HG02623 (cell line): ENCODE measurements around the gene ZBTB4.

ENCODE experiments used
- ATAC-seq: cut with Tn5 transposase; IDR thresholded peaks from one replicate; pipeline ENCODE4 v1.9.1; 2021; ENCODE audit warnings: moderate library complexity; ENCODE audit not compliant: unreplicated experiment

Gene ZBTB4

DNA sequence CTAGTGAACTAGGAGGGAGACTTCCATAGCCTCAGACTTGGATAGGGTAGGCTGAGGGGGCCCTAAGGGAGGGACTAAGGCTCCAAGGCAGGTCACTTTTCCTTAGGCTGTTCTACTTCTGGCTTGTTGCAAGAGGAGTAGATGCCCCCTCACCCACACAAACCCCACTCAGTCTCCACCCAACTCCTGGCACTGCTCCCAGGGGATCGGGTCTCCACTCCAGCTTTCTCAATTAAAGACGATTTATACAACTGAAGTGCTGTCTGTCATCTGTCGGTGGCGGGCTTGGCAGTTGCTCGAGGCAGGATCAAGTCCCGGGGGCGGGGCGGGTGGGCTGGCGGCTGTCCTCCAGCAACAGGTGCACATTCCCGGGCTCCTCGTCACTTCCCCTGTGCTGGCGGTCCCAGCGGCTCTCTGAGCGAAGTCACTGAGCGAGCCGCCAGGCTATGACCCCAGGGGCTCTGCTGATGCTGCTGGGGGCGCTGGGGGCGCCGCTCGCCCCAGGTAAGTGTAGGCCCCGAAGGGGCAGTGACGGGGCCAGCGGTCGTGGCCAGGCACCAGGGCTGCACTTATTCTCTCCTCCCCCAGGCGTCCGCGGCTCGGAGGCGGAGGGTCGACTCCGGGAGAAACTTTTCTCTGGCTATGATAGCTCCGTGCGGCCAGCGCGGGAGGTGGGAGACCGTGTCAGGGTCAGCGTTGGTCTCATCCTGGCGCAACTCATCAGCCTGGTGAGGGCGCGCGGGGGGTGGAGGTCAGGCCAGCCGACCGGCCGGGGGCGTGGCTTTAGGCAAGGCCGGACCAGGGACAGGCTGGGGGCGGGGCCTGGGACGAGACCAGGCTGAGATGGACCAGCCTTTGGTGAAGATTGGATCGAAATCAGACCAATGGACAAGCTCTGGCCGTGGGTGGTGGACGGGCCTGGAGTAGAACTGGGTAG, 34.5 kb downstream of the ZBTB4 start, which contains the start of gene CHRNB1:
Gene CHRNB1, plus strand, starts transcription at position 380 of the 937 bp plus-strand sequence. Its CDS starts 67 bp downstream, at position 447.
- no peak for ATAC-seq

DNA sequence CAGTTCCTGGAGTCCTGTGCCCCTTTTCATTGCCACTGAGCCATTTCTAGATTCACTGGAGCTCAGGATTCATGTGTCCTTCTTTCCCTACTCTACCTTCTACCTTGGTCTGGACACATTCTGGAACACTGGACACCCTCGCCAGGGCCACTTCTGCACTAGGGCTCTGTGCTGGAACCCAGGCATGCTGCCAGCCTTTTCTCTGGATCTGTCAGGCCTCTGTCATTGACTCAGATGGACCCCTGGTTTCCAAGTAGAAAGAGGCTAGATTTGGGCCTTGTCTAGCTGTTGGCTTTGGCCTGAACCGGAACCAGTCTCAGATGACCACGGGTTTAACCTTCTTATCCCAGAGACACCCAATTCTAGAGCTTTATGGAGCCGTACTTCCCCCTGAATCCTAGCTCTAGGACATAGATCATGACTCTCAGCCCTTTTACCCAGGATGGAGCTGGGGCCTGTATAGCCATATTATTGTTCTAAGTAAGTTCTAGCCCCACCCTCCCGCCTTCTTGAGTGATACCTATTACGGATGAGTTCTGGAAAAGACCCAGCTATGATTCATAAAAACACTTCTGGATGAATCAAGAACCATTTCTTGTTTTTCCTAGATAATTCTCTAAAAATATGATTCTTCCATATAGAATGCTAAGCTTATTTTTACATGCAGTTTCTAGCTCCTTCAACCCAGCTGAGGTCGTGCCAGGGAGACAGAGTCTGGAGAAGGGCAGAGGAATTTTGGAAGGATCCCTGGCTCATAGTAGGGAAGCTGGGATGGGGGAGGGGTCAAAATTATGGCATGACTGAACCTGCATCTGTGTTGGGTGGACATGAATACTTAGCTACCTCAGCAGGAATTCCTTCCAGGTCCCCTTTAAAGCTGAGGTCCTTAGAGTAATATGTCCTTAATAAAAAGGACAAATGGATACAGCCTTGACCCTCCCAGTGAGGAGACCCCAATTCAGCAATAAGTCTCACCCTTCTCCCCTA, 35.6 kb downstream of the ZBTB4 start:
- ATAC-seq = no peak

- ATAC-seq = no peak
Observed at GRCh38 chr17:7442142-7442541, 37.3 kb downstream of the ZBTB4 start.

- no peak for ATAC-seq
Observed at GRCh38 chr17:7441266-7441665, 38.2 kb downstream of the ZBTB4 start.

GRCh38 chr17:7440834-7441195, 38.6 kb downstream of the ZBTB4 start:
- ATAC-seq = no peak

DNA sequence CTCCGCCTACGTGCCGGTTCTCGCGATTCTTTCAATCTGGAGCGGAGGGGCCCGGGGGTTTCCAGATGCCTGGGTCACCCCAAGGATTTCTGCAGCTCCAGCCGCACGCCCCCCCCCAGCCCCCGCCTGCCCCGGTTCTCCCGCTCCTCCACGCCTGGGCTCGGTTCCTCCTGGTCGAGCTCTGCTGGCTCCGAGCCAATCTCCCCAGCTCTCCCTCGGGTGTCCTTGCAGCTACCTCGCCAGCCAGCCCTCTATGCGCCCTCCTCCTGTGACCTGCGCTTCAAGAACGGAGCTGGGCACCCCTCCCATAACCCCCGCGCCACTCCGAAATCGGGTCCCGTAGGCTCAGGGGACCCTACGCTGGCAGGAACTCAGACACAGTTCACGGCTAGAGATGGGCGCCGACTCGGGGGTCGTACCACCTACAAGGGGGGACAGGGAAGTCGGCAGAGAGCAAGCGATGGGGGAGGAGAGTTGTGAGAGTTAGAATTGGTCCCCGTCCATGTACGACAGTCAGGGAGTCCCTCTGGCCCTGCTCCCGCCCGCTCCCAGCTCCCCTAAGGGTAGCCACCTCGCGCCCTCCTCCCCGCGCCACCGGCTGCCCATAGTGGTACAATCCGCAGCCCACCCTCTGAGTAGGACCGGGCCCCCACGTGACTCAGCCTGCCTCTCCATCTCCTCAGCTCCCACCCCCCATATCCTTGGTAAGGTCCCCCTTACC, 39.2 kb downstream of the ZBTB4 start:
- no peak for ATAC-seq

DNA sequence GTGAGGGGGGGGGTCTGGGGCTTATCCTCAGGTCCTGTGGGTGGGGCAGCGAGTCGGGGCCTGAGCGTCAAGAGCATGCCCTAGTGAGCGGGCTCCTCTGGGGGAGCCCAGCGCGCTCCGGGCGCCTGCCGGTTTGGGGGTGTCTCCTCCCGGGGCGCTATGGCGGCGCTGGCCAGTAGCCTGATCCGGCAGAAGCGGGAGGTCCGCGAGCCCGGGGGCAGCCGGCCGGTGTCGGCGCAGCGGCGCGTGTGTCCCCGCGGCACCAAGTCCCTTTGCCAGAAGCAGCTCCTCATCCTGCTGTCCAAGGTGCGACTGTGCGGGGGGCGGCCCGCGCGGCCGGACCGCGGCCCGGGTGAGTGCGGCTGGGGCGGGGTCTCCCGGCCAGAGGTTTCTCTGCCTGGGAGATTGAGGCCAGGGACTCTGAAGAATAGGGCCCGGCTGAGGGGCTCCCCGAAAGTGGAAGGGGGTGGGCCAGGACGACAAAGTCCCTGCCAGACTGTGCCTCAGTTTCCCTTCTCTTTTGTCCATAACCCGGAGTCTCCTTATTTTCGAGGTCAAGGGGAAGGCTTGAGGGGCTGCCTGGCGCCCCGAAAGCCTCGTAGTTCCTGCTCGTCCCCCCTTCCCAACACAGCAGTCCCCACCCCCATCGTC, 39.8 kb downstream of the ZBTB4 start, which contains the start of gene FGF11:
Gene FGF11, plus strand, starts transcription at position 51 of the 651 bp plus-strand sequence. Its CDS starts 109 bp downstream, at position 160.
- ATAC-seq = no peak

GRCh38 chr17:7438656-7439460, 40.6 kb downstream of the ZBTB4 start:
- no peak for ATAC-seq

GRCh38 chr17:7437950-7438614, 41.3 kb downstream of the ZBTB4 start:
- ATAC-seq = no peak

DNA sequence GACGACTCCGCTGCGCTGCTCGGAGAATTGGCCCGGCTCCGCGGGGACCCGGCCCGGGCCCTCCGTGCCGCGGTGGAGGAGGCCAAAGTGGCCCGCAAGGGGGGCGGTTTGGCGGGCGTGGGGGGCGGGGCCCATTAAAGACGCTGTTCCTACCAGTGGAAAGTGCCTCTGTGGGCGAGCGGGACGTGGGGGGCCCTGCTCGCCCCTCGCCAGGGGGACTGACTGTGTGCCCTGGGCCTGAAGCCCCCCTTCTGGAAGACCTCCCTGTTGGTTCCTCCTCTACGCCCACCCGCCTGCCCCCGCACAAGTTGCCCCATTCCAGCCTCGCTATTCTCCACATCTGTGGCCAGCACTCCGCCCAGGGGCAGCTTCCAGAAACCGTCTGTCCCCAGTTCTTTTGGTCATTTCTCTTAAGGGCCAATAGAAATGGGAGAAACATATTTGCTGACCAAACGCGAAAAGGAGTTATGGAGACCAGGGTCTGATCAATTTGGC, 42.0 kb downstream of the ZBTB4 start:
- ATAC-seq = no peak

DNA sequence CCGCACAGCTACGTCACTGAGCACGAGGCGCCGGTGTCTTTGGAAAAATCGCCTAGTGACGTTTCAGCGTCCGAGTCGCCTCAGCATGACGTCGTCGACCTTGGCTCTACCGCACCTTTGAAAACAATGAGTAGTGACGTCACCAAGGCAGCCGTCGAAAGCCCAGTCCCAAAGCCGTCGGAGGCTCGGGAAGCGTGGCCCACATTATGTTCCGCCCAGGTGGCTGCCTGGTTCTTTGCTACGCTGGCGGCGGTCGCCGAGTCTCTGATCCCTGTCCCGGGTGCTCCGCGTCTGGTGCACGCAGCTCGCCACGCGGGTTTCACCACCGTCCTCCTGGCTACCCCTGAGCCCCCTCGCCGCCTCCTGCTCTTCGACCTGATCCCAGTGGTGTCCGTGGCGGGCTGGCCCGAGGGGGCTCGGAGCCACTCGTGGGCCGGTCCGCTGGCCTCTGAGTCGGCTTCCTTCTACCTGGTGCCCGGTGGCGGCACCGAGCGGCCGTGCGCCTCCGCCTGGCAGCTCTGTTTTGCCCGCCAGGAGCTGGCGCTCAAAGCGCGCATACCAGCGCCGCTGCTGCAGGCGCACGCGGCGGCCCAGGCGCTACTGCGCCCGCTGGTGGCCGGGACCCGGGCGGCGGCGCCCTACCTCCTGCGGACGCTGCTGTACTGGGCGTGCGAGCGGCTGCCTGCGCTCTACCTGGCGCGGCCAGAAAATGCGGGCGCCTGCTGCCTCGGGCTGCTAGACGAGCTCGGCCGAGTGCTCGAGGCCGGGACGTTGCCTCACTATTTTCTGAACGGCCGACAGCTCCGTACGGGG, 42.7 kb downstream of the ZBTB4 start:
- ATAC-seq = no peak

DNA sequence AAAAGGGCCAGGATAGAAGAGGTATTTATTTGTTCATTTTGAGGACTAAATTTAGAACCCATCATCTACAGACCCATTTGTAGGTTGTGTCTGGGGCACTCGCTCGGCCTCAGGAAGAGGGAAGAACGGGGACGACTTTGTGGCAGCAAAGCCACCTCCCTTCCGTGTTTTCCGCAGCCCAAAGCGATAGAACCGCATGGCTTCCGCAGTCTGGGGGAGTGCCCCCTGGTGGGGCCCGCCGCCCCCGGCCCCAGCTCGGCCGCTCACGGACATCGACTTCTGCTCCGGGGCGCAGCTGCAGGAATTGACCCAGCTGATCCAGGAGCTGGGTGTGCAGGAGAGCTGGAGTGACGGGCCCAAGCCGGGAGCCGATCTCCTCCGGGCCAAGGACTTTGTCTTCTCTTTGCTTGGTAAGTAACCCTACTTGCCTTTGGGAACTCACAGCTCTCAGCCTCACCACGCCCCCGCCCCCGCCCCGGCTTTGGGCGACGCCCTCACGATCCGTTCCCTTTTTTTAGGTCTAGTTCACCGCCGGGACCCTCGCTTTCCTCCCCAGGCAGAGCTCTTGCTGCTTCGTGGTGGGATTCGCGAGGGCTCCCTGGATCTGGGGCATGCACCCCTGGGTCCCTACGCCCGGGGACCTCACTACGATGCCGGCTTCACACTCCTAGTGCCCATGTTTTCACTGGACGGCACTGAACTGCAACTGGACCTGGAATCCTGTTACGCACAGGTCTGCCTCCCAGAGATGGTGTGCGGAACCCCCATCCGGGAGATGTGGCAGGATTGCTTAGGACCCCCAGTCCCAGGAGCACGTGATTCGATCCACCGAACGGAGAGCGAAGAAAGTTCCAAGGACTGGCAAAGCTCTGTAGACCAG, 43.5 kb downstream of the ZBTB4 start:
- peak; percentile 3 for ATAC-seq

GRCh38 chr17:7432296-7432695, 47.1 kb downstream of the ZBTB4 start:
- no peak for ATAC-seq

DNA sequence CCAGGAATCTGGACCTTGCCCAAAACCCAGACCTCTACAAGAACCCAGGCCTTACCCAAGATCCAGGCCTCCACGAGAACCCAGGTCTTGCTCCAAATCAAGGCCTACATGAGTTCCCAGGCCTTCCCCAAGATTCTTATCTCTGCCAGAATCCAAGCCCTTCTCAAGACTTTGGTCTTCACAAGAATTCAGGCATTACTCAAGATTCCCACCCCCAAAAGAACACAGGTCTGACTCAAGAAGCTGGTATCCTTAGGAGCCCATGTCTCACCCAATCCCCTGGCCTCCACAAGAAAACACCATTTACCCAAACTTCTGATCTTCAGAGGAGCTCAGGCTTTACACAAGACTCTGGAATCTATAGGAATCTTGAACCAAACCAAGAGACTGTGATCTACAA, 48.2 kb downstream of the ZBTB4 start:
- ATAC-seq = no peak

DNA sequence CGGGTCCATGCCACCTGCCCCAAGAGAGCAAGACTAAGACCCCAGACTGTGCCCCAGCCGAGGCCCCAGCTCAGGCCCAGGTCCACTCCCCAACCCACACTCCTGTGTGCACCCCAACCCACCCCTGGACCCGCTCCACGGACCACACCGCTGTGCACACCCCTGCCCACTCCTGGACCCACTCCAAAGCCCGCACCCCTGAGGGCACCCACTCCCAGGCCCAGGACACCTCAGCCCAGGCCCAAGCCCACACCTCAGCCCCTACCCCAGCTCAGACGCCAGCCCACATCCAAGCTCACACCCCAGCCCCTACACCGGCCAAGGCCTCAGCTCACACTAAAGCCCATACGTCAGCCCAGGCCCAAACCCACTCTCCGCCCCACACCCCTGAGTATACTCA, 49.7 kb downstream of the ZBTB4 start:
- ATAC-seq = no peak

DNA sequence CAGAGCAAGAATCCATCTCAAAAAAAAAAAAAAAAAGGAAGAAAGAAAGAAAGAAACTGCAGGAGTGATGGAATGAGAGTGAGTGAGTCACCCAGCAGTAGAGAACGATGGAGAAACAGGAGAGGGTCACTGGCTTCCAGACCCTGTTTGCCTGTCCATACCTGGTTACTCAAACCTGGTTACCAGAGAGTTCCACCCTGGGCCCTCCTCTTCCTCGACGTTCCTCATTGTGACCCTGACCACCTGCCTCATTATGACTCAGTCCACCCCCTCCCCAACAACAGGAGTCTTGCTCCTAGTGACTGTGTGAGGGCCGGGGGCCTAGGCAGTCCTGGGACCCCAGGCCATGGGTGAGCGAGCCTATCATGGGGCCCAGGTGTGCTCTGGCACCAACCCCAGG, 50.9 kb downstream of the ZBTB4 start, which contains the start of gene SPEM3:
Gene SPEM3, plus strand, starts transcription at position 301 of the 400 bp plus-strand sequence. Its CDS starts 46 bp downstream, at position 347.
- ATAC-seq = no peak

GRCh38 chr17:7427549-7427948, 51.9 kb downstream of the ZBTB4 start:
- ATAC-seq = no peak
